HCT116 (cell line): ENCODE data around the gene GRIFIN. TPM values are rescaled to one million over a fixed set of nuclear protein-coding genes. Genes with fewer than 3 reads are reported as not detected.

Source experiments
- ATAC-seq: fragments of 200-7000 bp; cut with Tn5 transposase; 2 replicates; pipeline ENCODE4 v1.9.1; 2020; ENCODE audit warnings: mild to moderate bottlenecking, moderate library complexity
- BruUV-seq: library from RNA; stranded (reverse); fragments of 400-500 nt; replicated peaks from 2 replicates; lab custom pipeline; 2021; lab: Mats Ljungman, UMichigan
- CTCF ChIA-PET: fragments of 300-600 bp; sonication (Branson Sonifier 250); formaldehyde crosslinking; loops from one replicate; lab custom pipeline; 2021; ENCODE audit warnings: antibody characterized with exemption; lab: Charles Lee
- POLR2A ChIA-PET: fragments of 300-600, 350-600 bp; sonication (Branson Sonifier 250); formaldehyde crosslinking; loops from one replicate; lab custom pipeline; 2021; ENCODE audit warnings: antibody characterized with exemption; lab: Charles Lee
- RAD21 ChIA-PET, 2 experiments: fragments of 300-600 bp; sonication (Branson Sonifier 250); formaldehyde crosslinking; loops; one replicate each; lab custom pipeline; 2023; ENCODE audit warnings: low total read pairs in 2 of 2; ENCODE audit not compliant: uncharacterized antibody in 2 of 2, unreplicated experiment in 2 of 2, low non-redundant PET in 1 of 2; lab: Charles Lee
- DNase-seq: peaks from one replicate; pipeline ENCODE4 v3.0.0-alpha.2; 2010; ENCODE audit warnings: low read depth, low spot score
- H2AFZ ChIP-seq: fragments of 200-600 bp; shearing (Covaris generic), sonication (generic); 2 replicates; pipeline ENCODE4 v1.6.1; 2017; ENCODE audit warnings: low read depth, mixed run types, mixed read lengths, antibody characterized with exemption, low read length; ENCODE audit not compliant: poor library complexity, severe bottlenecking
- H3K27ac ChIP-seq: 2 replicates; pipeline ENCODE4 v1.5.1; 2012; ENCODE audit warnings: low read depth, low read length
- H3K27me3 ChIP-seq: fragments of 200-600 bp; sonication (generic); 2 replicates; pipeline ENCODE4 v1.6.1; 2016; ENCODE audit warnings: mixed run types, low read length, mixed read lengths; ENCODE audit not compliant: insufficient read depth
- H3K36me3 ChIP-seq, 2 experiments: fragments of 200-500 bp in 1 of 2; fragments of 200-600 bp in 1 of 2; sonication (Bioruptor generic) in 1 of 2; sonication (generic) in 1 of 2; 2 replicates each; pipeline versions ENCODE4 v1.5.1 to v1.6.1; 2014 to 2016; ENCODE audit warnings: low read length in 2 of 2, inconsistent platforms in 1 of 2, mixed read lengths in 1 of 2, mixed run types in 1 of 2; ENCODE audit not compliant: insufficient read depth in 2 of 2, control insufficient read depth in 1 of 2
- H3K4me1 ChIP-seq, 2 experiments: fragments of 200-600 bp in 1 of 2; sonication (generic) in 1 of 2; 2 replicates each; pipeline versions ENCODE4 v1.5.1 to v1.6.1; 2012 to 2017; ENCODE audit warnings: low read length in 2 of 2, inconsistent platforms in 1 of 2, mild to moderate bottlenecking in 1 of 2, mixed read lengths in 1 of 2, mixed run types in 1 of 2, moderate library complexity in 1 of 2; ENCODE audit not compliant: insufficient read depth in 2 of 2, control insufficient read depth in 1 of 2
- H3K4me2 ChIP-seq: fragments of 200-600 bp; sonication (generic); 2 replicates; pipeline ENCODE4 v1.6.1; 2017; ENCODE audit warnings: mixed run types, low read length, mixed read lengths
- H3K4me3 ChIP-seq, 2 experiments: fragments of 200-600 bp in 1 of 2; sonication (generic) in 1 of 2; replicated peaks in 1 of 2; 2 replicates each; pipeline ENCODE4 v1.5.1; 2011 to 2016; ENCODE audit warnings: low read length in 2 of 2, control low read depth in 1 of 2, low read depth in 1 of 2, mild to moderate bottlenecking in 1 of 2, mixed read lengths in 1 of 2, mixed run types in 1 of 2
- H3K79me2 ChIP-seq: fragments of 200-600 bp; sonication (generic); 2 replicates; pipeline ENCODE4 v1.6.1; 2017; ENCODE audit warnings: mild to moderate bottlenecking, mixed run types, low read length, moderate library complexity, mixed read lengths; ENCODE audit not compliant: insufficient read depth
- H3K9ac ChIP-seq: fragments of 200-600 bp; sonication (generic); 2 replicates; pipeline ENCODE4 v1.6.1; 2016; ENCODE audit warnings: low read length, mixed read lengths
- H3K9me2 ChIP-seq: fragments of 200-600 bp; sonication (generic), shearing (Covaris generic); 2 replicates; pipeline ENCODE4 v1.6.1; 2017; ENCODE audit warnings: mixed run types, mild to moderate bottlenecking, moderate library complexity; ENCODE audit not compliant: insufficient read depth
- H3K9me3 ChIP-seq, 2 experiments: fragments of 200-500 bp in 1 of 2; fragments of 200-600 bp in 1 of 2; sonication (Bioruptor generic) in 1 of 2; sonication (generic) in 1 of 2; 2 replicates each; pipeline ENCODE4 v1.6.1; 2014 to 2017; ENCODE audit warnings: low read length in 2 of 2, mixed read lengths in 2 of 2, inconsistent platforms in 1 of 2, low read depth in 1 of 2, mild to moderate bottlenecking in 1 of 2, mixed run types in 1 of 2, moderate library complexity in 1 of 2; ENCODE audit not compliant: control insufficient read depth in 1 of 2, insufficient read depth in 1 of 2
- H4K20me1 ChIP-seq: fragments of 200-600 bp; sonication (generic), shearing (Covaris generic); 2 replicates; pipeline ENCODE4 v1.6.1; 2017; ENCODE audit warnings: mixed run types, mild to moderate bottlenecking, moderate library complexity; ENCODE audit not compliant: insufficient read depth
- CBX3 ChIP-seq: IDR thresholded peaks from 2 replicates; pipeline ENCODE4 v1.6.1; 2012; ENCODE audit warnings: low read depth
- EGR1 ChIP-seq: IDR thresholded peaks from 2 replicates; pipeline ENCODE4 v1.6.1; 2012; ENCODE audit warnings: low read depth
- ELF1 ChIP-seq: IDR thresholded peaks from 2 replicates; pipeline ENCODE4 v1.6.1; 2012; ENCODE audit warnings: low read depth, borderline replicate concordance
- EZH2 ChIP-seq: fragments of 200-600 bp; sonication (generic); IDR thresholded peaks from 2 replicates; pipeline ENCODE4 v1.6.1; 2017; ENCODE audit warnings: antibody characterized with exemption, mixed run types
- EZH2phosphoT487 ChIP-seq: fragments of 200-600 bp; IDR thresholded peaks from 2 replicates; pipeline ENCODE4 v1.6.1; 2018; ENCODE audit warnings: antibody characterized with exemption, borderline replicate concordance
- FOSL1 ChIP-seq: IDR thresholded peaks from 2 replicates; pipeline ENCODE4 v1.6.1; 2012; ENCODE audit warnings: low read depth
- POLR2A ChIP-seq: IDR thresholded peaks from 2 replicates; pipeline ENCODE4 v1.7.0; 2011; ENCODE audit warnings: borderline replicate concordance; ENCODE audit not compliant: insufficient read depth, insufficient read length; ENCODE audit errors: extremely low read depth
- POLR2AphosphoS5 ChIP-seq: IDR thresholded peaks from 2 replicates; pipeline ENCODE4 v1.6.1; 2011; ENCODE audit warnings: mild to moderate bottlenecking, low read depth, low read length, moderate library complexity
- RAD21 ChIP-seq: IDR thresholded peaks from 2 replicates; pipeline ENCODE4 v1.6.1; 2012; ENCODE audit warnings: low read depth, mild to moderate bottlenecking
- SP1 ChIP-seq: IDR thresholded peaks from 2 replicates; pipeline ENCODE4 v1.6.1; 2012; ENCODE audit warnings: low read depth
- SRF ChIP-seq: IDR thresholded peaks from 2 replicates; pipeline ENCODE4 v1.6.1; 2012; ENCODE audit warnings: low read depth
- TCF7L2 ChIP-seq: IDR thresholded peaks from 2 replicates; pipeline ENCODE4 v1.7.0; 2011; ENCODE audit warnings: borderline replicate concordance, inconsistent platforms; ENCODE audit not compliant: insufficient read depth, insufficient read length; ENCODE audit errors: extremely low read depth
- YY1 ChIP-seq: IDR thresholded peaks from 2 replicates; pipeline ENCODE4 v1.6.1; 2011; ENCODE audit warnings: low read length, low read depth, moderate library complexity, mild to moderate bottlenecking; ENCODE audit not compliant: insufficient replicate concordance; ENCODE audit errors: extremely low read depth
- ZFX ChIP-seq: fragments of 450-650 bp; IDR thresholded peaks from 2 replicates; pipeline ENCODE4 v1.6.1; 2017
- ZNF274 ChIP-seq: fragments of 200-500 bp; sonication (Bioruptor generic); IDR thresholded peaks from 2 replicates; pipeline ENCODE4 v1.6.1; 2014; ENCODE audit warnings: mild to moderate bottlenecking, low read depth, low read length, inconsistent platforms
- intact Hi-C: fragments of 100-400 bp; cut with micrococcal nuclease; formaldehyde crosslinking; loops from 2 replicates; pipeline ENCODE4 v1.10.0; 2022
- total RNA-seq: library from RNA; stranded (reverse); gene quantifications from one replicate; pipeline ENCODE4 v1.2.1, GENCODE V29; 2021; ENCODE audit not compliant: unreplicated experiment
- TF ChIP-seq, protein P1 (sequence below), 3 experiments: fragments of 200-600 bp in 1 of 3; sonication (generic) in 1 of 3; IDR thresholded peaks in 2 of 3; conservative IDR thresholded peaks in 1 of 3; 2 replicates each; pipeline ENCODE4 v1.5.1; 2012 to 2017; ENCODE audit warnings: low read depth in 2 of 3, low read length in 2 of 3, antibody characterized with exemption in 1 of 3, borderline replicate concordance in 1 of 3, control low read depth in 1 of 3, mild to moderate bottlenecking in 1 of 3, mixed read lengths in 1 of 3, mixed run types in 1 of 3, moderate library complexity in 1 of 3; ENCODE audit not compliant: insufficient read depth in 1 of 3
- TF ChIP-seq, protein P2 (sequence below): IDR thresholded peaks from 2 replicates; pipeline ENCODE4 v1.6.1; 2012
- TF ChIP-seq, protein P3 (sequence below): IDR thresholded peaks from 2 replicates; pipeline ENCODE4 v1.6.1; 2012; ENCODE audit warnings: low read depth
- TF ChIP-seq, protein P4 (sequence below): IDR thresholded peaks from 2 replicates; pipeline ENCODE4 v1.6.1; 2012

The GRIFIN gene
- total RNA-seq, 1 experiment from 2014 or later, result not detected

DNA sequence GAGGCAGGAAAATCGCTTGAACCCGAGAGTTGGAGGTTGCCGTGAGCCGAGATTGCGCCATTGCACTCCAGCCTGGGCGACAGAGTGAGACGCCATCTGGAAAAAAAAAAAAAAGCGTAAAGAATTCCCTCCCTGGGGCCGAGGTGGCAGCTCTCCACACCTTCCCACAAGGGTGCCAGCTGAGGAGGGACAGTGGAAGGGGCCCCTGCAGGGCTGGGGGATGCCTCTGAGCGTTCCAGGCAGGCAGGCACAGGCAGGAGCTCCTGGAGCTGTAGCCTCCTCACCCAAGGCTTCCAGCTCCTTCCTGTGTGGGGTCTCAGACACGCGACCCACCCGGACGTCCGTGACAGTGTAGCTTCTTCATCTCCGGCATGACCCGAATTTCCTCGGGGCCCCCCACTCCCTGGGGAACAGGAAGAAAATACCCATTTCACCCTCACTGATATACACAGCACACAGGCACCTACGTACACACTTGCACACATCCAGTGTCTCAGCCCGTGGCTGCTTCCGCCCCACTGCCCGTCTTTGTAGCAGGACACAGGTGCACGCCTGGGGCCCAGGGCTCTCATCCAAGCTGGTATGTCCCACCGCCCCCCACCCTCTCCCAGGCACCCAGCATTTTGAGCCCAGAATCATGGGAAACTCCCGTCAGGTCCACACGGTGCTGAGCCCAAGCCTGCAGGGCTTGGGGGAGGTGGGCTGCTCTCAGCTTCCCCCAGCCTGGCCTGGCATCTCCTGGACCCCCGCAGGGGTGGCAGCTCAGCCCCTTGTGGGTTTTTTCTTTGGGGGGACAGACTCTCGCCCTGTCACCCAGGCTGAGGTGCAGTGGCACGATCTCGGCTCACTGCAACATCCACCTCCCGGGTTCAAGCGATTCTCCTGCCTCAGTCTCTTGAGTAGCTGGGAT, 25.7 kb downstream of the GRIFIN start:
- H3K9ac ChIP-seq, result 0 out of 2 replicates have a peak overlapping the region, but pooled peaks have one; percentile 51
- DNase-seq, result no peak
- BruUV-seq, result no TSS peak
- peak overlapping the region; percentile 39; the same call in 1 of the 2 replicates for H3K27ac ChIP-seq
- H3K4me3 ChIP-seq, result no peak overlapping the region
- TF ChIP-seq SRF (no peak), ZFX (no peak), EGR1 (no peak), ZNF274 (no peak), CBX3 (no peak), TCF7L2 (no peak), EZH2phosphoT487 (no peak), RAD21 (no peak), EZH2 (no peak), SP1 (no peak), YY1 (no peak), ELF1 (no peak), FOSL1 (no peak), POLR2A (no peak), POLR2AphosphoS5 (no peak)
- TF ChIP-seq, protein P1, sequence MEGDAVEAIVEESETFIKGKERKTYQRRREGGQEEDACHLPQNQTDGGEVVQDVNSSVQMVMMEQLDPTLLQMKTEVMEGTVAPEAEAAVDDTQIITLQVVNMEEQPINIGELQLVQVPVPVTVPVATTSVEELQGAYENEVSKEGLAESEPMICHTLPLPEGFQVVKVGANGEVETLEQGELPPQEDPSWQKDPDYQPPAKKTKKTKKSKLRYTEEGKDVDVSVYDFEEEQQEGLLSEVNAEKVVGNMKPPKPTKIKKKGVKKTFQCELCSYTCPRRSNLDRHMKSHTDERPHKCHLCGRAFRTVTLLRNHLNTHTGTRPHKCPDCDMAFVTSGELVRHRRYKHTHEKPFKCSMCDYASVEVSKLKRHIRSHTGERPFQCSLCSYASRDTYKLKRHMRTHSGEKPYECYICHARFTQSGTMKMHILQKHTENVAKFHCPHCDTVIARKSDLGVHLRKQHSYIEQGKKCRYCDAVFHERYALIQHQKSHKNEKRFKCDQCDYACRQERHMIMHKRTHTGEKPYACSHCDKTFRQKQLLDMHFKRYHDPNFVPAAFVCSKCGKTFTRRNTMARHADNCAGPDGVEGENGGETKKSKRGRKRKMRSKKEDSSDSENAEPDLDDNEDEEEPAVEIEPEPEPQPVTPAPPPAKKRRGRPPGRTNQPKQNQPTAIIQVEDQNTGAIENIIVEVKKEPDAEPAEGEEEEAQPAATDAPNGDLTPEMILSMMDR (IDR thresholded peaks at IDR 0.05 in 2 of 3, conservative IDR thresholded peaks at IDR 0.05 in 1 of 3; ENCODE audit: borderline replicate concordance in 1 of 3, insufficient read depth in 1 of 3, low read depth in 2 of 3, low read length in 2 of 3), result no peak
- TF ChIP-seq, protein P2, sequence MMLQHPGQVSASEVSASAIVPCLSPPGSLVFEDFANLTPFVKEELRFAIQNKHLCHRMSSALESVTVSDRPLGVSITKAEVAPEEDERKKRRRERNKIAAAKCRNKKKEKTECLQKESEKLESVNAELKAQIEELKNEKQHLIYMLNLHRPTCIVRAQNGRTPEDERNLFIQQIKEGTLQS, result no peak
- TF ChIP-seq, protein P3, sequence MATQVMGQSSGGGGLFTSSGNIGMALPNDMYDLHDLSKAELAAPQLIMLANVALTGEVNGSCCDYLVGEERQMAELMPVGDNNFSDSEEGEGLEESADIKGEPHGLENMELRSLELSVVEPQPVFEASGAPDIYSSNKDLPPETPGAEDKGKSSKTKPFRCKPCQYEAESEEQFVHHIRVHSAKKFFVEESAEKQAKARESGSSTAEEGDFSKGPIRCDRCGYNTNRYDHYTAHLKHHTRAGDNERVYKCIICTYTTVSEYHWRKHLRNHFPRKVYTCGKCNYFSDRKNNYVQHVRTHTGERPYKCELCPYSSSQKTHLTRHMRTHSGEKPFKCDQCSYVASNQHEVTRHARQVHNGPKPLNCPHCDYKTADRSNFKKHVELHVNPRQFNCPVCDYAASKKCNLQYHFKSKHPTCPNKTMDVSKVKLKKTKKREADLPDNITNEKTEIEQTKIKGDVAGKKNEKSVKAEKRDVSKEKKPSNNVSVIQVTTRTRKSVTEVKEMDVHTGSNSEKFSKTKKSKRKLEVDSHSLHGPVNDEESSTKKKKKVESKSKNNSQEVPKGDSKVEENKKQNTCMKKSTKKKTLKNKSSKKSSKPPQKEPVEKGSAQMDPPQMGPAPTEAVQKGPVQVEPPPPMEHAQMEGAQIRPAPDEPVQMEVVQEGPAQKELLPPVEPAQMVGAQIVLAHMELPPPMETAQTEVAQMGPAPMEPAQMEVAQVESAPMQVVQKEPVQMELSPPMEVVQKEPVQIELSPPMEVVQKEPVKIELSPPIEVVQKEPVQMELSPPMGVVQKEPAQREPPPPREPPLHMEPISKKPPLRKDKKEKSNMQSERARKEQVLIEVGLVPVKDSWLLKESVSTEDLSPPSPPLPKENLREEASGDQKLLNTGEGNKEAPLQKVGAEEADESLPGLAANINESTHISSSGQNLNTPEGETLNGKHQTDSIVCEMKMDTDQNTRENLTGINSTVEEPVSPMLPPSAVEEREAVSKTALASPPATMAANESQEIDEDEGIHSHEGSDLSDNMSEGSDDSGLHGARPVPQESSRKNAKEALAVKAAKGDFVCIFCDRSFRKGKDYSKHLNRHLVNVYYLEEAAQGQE, result no peak
- TF ChIP-seq, protein P4, sequence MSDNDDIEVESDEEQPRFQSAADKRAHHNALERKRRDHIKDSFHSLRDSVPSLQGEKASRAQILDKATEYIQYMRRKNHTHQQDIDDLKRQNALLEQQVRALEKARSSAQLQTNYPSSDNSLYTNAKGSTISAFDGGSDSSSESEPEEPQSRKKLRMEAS, result no peak
- TF ChIP-seq, all 23 proteins: peak for 0
- Histone ChIP-seq H3K9me2 (no peaks in the 10 kb centered on the region), H3K4me1 (peaks cover 10 to 15% of the 10 kb centered on the region in 2 experiments; a peak in 3 of 4 replicates), H4K20me1 (no peaks in the 10 kb centered on the region), H3K9me3 (no peaks in the 10 kb centered on the region), H3K27me3 (no peaks in the 10 kb centered on the region), H3K4me2 (no peak overlapping the region), H2AFZ (no peak overlapping the region), H3K36me3 (no peaks in the 10 kb centered on the region), H3K79me2 (no peaks in the 10 kb centered on the region)
- CTCF ChIA-PET, result interaction anchor here (0.6 to 5.8 kb wide), 13 partner anchors 9 to 763 kb away, joined by 3 to 63 read pairs (median 4); no protein-coding TSS in a partner anchor
- intact Hi-C loops, result loop anchor here (1.0 kb wide), 2 partner anchors 19 to 231 kb away; no protein-coding TSS in a partner anchor
- ATAC-seq, result no peak
- RAD21 ChIA-PET, result interaction anchor here (1.1 to 2.2 kb wide), 5 partner anchors 18 to 268 kb away, joined by 3 to 12 read pairs (median 6); no protein-coding TSS in a partner anchor
- POLR2A ChIA-PET, result interaction anchor here (0.9 to 1.0 kb wide), 2 partner anchors 18 to 254 kb away, joined by 3 to 4 read pairs; no protein-coding TSS in a partner anchor
